Suprapubic skin (tissue), 4 donors: ENCODE measurements around the gene PAX7. TPM values are rescaled to one million over a fixed set of nuclear protein-coding genes. Genes with fewer than 3 reads are reported as not detected.
"Not testable (repeated sequence)": the region's sequence is repeated elsewhere in the genome, so short reads cannot be mapped to it uniquely, and the experiment has no call there.

ENCODE experiments used
- DNase-seq, 2 donors: peaks; one replicate each; pipeline ENCODE4 v3.0.0-alpha.2; 2019; ENCODE audit warnings: low spot score in 2 of 2
- H3K27ac ChIP-seq: fragments of 200-600 bp; sonication (generic); one replicate; pipeline ENCODE4 v1.5.1; 2019
- H3K27me3 ChIP-seq: fragments of 200-600 bp; sonication (generic); one replicate; pipeline ENCODE4 v1.5.1; 2019
- H3K36me3 ChIP-seq: fragments of 200-600 bp; sonication (generic); one replicate; pipeline ENCODE4 v1.5.1; 2019
- H3K4me1 ChIP-seq: fragments of 200-600 bp; sonication (generic); one replicate; pipeline ENCODE4 v1.5.1; 2019
- H3K4me3 ChIP-seq: fragments of 200-600 bp; sonication (generic); one replicate; pipeline ENCODE4 v1.5.1; 2019; ENCODE audit warnings: mild to moderate bottlenecking
- H3K9me3 ChIP-seq: fragments of 200-600 bp; sonication (generic); one replicate; pipeline ENCODE4 v1.5.1; 2019
- EP300 ChIP-seq: sonication (generic); formaldehyde crosslinking; IDR thresholded peaks from one replicate; pipeline ENCODE4 v1.6.1; 2017; ENCODE audit warnings: antibody characterized with exemption
- POLR2A ChIP-seq, 2 donors: fragments of 450-650 bp; IDR thresholded peaks; one replicate each; pipeline ENCODE4 v1.6.1; 2017; ENCODE audit warnings: antibody characterized with exemption in 2 of 2, mild to moderate bottlenecking in 2 of 2, moderate library complexity in 2 of 2
- POLR2AphosphoS5 ChIP-seq, 3 donors: sonication (generic); formaldehyde crosslinking; IDR thresholded peaks; one replicate each; pipeline ENCODE4 v1.6.1; 2017; ENCODE audit warnings: antibody characterized with exemption in 3 of 3
- WGBS: methylation state at CpG from one replicate; pipeline ENCODE4 v1.1.5; 2018; 5-methylcytosine and 5-hydroxymethylcytosine counted together
- total RNA-seq, 4 donors: library from RNA; depleted of rRNA; stranded (reverse); fragments of >200 nt; gene quantifications; one replicate each; pipeline ENCODE4 v1.1.0, GENCODE V29; 2016
- TF ChIP-seq, protein P1 (sequence below), 2 donors: fragments of 200-600 bp in 1 of 2; fragments of 450-650 bp in 1 of 2; sonication (generic) in 1 of 2; IDR thresholded peaks; one replicate each; pipeline ENCODE4 v1.5.1; 2016 to 2019; ENCODE audit warnings: antibody characterized with exemption in 2 of 2, mild to moderate bottlenecking in 1 of 2, moderate library complexity in 1 of 2

The PAX7 gene
- total RNA-seq, 4 donors from 2014 or later: 0.08 TPM; not detected in 3

DNA sequence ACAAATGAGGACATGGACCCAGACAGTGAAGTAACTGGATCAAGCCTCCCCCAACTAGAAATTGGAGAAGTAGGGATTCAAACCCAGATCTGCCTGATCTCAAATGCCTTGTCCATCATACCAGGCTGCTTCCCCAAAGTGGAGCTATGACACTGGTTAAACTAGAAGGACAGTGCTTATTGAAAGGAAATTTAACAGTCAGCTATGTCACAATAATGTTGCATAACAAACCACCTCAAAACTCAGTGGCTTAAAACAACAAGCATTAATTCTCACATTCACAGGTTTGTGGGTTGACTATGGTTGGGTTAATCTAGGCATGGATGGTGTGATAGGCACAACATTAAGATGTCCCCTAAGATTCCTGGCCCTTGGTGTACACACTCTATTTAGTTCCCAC is 121.8 kb downstream of the PAX7 start:
- H3K27me3 ChIP-seq: peaks cover 64% of the 10 kb centered on the region
- H3K9me3 ChIP-seq: peaks cover 6% of the 10 kb centered on the region
- H3K4me1 ChIP-seq: no peaks in the 10 kb centered on the region
- no peak overlapping the region for H3K4me3 ChIP-seq
- TF ChIP-seq EP300: no peak
- TF ChIP-seq POLR2AphosphoS5 (IDR thresholded peaks at IDR 0.05): no peak
- no peak for TF ChIP-seq POLR2A (IDR thresholded peaks at IDR 0.05)
- TF ChIP-seq, protein P1, sequence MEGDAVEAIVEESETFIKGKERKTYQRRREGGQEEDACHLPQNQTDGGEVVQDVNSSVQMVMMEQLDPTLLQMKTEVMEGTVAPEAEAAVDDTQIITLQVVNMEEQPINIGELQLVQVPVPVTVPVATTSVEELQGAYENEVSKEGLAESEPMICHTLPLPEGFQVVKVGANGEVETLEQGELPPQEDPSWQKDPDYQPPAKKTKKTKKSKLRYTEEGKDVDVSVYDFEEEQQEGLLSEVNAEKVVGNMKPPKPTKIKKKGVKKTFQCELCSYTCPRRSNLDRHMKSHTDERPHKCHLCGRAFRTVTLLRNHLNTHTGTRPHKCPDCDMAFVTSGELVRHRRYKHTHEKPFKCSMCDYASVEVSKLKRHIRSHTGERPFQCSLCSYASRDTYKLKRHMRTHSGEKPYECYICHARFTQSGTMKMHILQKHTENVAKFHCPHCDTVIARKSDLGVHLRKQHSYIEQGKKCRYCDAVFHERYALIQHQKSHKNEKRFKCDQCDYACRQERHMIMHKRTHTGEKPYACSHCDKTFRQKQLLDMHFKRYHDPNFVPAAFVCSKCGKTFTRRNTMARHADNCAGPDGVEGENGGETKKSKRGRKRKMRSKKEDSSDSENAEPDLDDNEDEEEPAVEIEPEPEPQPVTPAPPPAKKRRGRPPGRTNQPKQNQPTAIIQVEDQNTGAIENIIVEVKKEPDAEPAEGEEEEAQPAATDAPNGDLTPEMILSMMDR (IDR thresholded peaks at IDR 0.05): no peak
- no peak overlapping the region for H3K27ac ChIP-seq
- DNase-seq: no peak
- H3K36me3 ChIP-seq: no peaks in the 10 kb centered on the region

DNA sequence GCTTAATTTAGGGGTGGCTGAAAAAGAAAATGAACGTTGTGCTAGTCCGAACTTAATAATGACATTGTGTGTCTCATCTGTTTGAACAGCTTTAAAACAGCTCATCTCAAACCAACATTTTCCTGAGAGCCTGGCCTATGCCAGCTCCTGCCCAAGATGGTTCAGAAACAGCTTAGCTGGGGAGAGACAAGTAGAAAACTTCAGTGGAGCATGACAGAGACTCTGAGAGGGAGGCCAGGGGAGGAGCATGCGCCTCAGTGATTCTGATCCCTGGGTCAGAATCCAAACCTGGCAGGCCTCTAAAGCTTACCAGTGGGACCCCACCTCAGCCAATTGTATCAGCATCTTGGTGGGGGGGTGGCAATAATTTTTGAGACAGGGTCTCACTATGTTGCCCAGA is 129.5 kb downstream of the PAX7 start:
- no peak overlapping the region for H3K27ac ChIP-seq
- no peaks in the 10 kb centered on the region for H3K9me3 ChIP-seq
- TF ChIP-seq EP300 (no peak), POLR2AphosphoS5 (IDR thresholded peaks at IDR 0.05) (no peak)
- no peak for DNase-seq
- H3K36me3 ChIP-seq: no peaks in the 10 kb centered on the region
- WGBS: 81% methylated on average over 2 of the region's 3 CpGs
- H3K4me1 ChIP-seq: no peaks in the 10 kb centered on the region
- no peak overlapping the region for H3K4me3 ChIP-seq
- H3K27me3 ChIP-seq: peaks cover 54% of the 10 kb centered on the region

DNA sequence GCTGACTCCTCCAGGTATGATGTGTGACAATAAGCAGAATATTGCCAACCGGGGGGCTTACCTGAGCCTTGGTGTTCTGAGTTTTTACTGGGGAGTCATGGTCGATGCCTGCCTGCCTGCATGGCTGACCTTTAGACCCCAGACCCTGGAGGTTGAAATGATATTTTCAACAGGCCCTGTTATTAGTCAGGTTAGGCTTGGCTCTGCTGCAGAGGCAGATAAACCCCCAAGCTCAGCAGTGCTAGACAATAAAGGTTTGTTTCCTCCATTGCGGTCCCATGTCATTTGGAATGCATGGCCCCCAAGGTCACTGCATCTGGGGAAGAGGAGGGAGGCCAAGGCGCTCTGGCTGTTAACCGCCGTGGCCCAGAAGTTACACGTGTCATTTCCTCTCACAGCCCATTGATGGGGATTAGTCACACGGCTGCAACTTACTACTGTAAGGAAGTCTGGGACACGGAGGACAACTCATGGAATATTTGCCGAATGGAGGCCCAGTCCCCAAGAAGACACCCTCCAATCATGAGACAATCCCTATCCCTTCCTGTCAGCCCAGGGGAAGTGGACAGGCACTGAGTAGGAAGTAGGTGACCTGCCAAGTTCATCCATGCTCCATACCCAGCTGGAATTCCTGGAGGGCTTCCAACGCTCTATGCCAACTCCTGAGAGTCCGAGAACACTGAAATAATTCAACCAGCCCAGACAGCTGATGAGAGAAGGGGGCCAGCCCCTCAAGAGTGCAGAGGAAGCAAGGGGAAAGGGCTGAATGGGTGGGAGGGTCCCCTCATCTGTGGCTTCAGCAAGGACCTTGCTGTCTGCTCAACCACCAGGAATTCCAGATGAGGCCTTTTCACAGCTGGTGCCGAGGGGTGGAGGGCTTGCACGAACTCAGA is 131.5 kb downstream of the PAX7 start:
- Histone ChIP-seq H3K9me3 (no peaks in the 10 kb centered on the region), H3K36me3 (no peaks in the 10 kb centered on the region), H3K27me3 (peaks cover 73% of the 10 kb centered on the region), H3K4me3 (no peak overlapping the region), H3K4me1 (no peaks in the 10 kb centered on the region), H3K27ac (no peak overlapping the region)
- TF ChIP-seq EP300: no peak
- no peak for TF ChIP-seq POLR2A (IDR thresholded peaks at IDR 0.05)
- TF ChIP-seq POLR2AphosphoS5 (IDR thresholded peaks at IDR 0.05): no peak
- DNase-seq: no peak
- 71% methylated on average over 11 of the region's 14 CpGs for WGBS

DNA sequence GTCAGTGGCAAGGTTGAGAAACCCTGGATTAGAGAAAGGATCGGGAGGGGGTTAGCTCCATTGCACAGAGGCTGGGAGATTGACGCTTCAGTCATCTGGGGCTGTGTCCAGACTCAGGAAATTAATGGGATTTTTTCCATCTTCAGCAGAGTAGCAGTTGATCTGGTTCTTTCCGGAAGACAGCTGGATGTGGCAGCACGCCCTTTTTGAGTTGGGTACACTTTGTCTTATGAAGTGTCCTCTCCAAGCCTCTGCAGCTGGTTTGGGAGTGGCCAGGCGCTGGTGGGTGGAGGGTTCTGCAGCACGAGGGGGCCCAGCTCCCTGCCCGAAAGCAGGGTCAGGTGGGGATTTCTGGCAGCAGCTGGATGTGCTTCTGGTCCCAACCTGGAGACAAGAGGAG is 133.7 kb downstream of the PAX7 start:
- H3K36me3 ChIP-seq: no peaks in the 10 kb centered on the region
- H3K27ac ChIP-seq: no peak overlapping the region
- TF ChIP-seq EP300 (no peak), POLR2A (IDR thresholded peaks at IDR 0.05) (no peak)
- TF ChIP-seq, protein P1 (IDR thresholded peaks at IDR 0.05): no peak
- no peak for DNase-seq
- no peaks in the 10 kb centered on the region for H3K9me3 ChIP-seq
- H3K4me3 ChIP-seq: no peak overlapping the region
- peaks cover 83% of the 10 kb centered on the region for H3K27me3 ChIP-seq
- 44% methylated on average over 6 of the region's 7 CpGs for WGBS
- H3K4me1 ChIP-seq: no peaks in the 10 kb centered on the region

DNA sequence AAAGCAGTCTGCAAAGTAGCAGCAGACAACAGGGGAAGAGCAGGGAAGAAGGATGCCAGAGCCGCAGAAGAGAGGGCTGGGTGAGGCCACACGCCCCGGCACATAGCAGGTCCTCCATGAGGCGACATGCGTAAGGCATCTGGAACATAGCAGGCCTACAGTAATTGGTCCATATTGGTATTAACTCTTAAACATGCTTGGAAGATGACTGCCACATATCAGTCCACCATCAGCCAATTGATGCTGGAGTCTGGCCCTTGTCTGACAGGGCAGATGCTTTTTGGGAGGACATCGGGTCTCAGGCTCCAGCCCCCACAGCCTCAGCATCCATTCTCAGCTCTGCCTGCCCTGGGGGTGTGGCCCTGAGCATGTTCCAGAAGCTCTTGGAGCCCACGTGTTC is 135.1 kb downstream of the PAX7 start:
- Histone ChIP-seq H3K4me3 (no peak overlapping the region), H3K27me3 (peaks cover 86% of the 10 kb centered on the region), H3K36me3 (no peaks in the 10 kb centered on the region), H3K4me1 (no peaks in the 10 kb centered on the region), H3K27ac (no peak overlapping the region), H3K9me3 (no peaks in the 10 kb centered on the region)
- no peak for DNase-seq
- 73% methylated on average over 7 of the region's 7 CpGs for WGBS
- TF ChIP-seq POLR2A (IDR thresholded peaks at IDR 0.05): no peak
- TF ChIP-seq EP300: no peak
- no peak for TF ChIP-seq POLR2AphosphoS5 (IDR thresholded peaks at IDR 0.05)

DNA sequence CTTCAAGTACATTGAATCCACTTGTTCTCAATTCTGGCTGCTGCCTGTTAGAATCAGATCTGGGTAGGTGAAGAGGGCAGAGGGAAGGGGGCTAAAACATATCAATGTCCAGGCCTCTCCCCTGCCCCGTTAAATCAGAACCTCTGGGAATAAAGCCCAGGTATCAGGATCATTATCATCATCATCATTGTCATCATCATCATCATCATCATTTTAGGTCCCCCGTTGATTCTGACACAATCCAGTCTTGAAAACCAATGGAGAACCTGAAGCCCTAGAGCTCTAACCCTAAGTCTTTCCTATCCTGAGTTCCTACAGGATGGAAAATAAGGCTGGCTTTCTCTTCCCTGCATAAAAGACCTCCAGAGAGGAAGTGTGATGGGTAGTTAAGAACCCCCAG is 135.7 kb downstream of the PAX7 start:
- Histone ChIP-seq H3K36me3 (no peaks in the 10 kb centered on the region), H3K4me1 (no peaks in the 10 kb centered on the region), H3K9me3 (no peaks in the 10 kb centered on the region), H3K27ac (no peak overlapping the region), H3K4me3 (no peak overlapping the region), H3K27me3 (peaks cover 89% of the 10 kb centered on the region)
- no peak for TF ChIP-seq POLR2A (IDR thresholded peaks at IDR 0.05)
- TF ChIP-seq, protein P1 (IDR thresholded peaks at IDR 0.05): no peak
- TF ChIP-seq EP300: no peak
- TF ChIP-seq POLR2AphosphoS5 (IDR thresholded peaks at IDR 0.05): no peak
- WGBS: 80% methylated on average over 2 of the region's 2 CpGs
- no peak for DNase-seq

DNA sequence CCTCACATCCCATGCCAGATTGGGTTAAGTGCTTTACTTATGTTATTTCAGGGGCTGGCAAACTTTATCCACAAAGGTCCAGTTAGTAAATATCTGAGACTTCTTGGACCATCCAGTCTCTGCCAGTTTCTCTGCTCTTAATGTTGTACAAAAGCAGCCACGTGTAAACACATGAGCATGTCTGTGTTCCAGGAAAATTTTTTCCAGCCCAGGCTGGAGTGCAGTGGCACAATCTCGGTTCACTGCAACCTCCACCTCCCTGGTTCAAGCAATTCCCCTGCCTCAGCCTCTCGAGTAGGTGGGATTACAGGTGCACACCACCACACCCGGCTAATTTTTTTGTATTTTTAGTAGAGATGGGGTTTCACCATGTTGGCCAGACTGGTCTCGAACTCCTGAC is 136.9 kb downstream of the PAX7 start:
- not testable (repeated sequence) for H3K27ac ChIP-seq, DNase-seq, H3K36me3 ChIP-seq, H3K4me3 ChIP-seq, H3K4me1 ChIP-seq, H3K9me3 ChIP-seq
- H3K27me3 ChIP-seq: peaks cover 81% of the 10 kb centered on the region
- 65% methylated on average over 5 of the region's 5 CpGs for WGBS
